ENCODE results near the gene RPRD2. TPM values are rescaled to one million over a fixed set of nuclear protein-coding genes. Genes with fewer than 3 reads are reported as not detected.

RPRD2 gene
- polyA plus RNA-seq, 1 donor (not counting 4 experiments of a cell fraction or from before 2014, with no cell fraction given) = 9.1 TPM

- no peaks in the 10 kb centered on the region for H4K20me1 ChIP-seq (ENCODE audit: control insufficient read depth, extremely low read depth, insufficient read depth, low read length)
- H3K4me1 ChIP-seq (ENCODE audit: control insufficient read depth, extremely low read depth, insufficient read depth, low read length) = peaks cover 3% of the 10 kb centered on the region
- H3K79me2 ChIP-seq (ENCODE audit: control insufficient read depth, insufficient read depth, low read length) = peaks cover 4% of the 10 kb centered on the region
- H3K36me3 ChIP-seq (ENCODE audit: control insufficient read depth in 2 of 2, extremely low read depth in 1 of 2, insufficient read depth in 2 of 2, low read length in 2 of 2) = peaks cover 22 to 50% of the 10 kb centered on the region in 2 experiments
- no peaks in the 10 kb centered on the region for H3K9me3 ChIP-seq (ENCODE audit: control insufficient read depth, low read depth, low read length)
- H3K4me3 ChIP-seq (ENCODE audit: control insufficient read depth in 2 of 3, extremely low read depth in 1 of 3, insufficient read depth in 2 of 3, low read depth in 1 of 3, low read length in 3 of 3) = no peak overlapping the region
- H3K27ac ChIP-seq (ENCODE audit: control insufficient read depth, insufficient read depth, low read length) = no peak overlapping the region
- no peak overlapping the region for H2AFZ ChIP-seq (ENCODE audit: control insufficient read depth, low read length)
- H3K27me3 ChIP-seq (ENCODE audit: control insufficient read depth, extremely low read depth, insufficient read depth, low read length) = no peaks in the 10 kb centered on the region
- dilution Hi-C loops (cut with MboI; ENCODE audit: extremely low pct_ligation_motif_present, low sequenced_read_pairs) = no loop called here
- TF ChIP-seq CTCF (optimal IDR thresholded peaks at IDR 0.05 in 1 of 3, IDR thresholded peaks at IDR 0.05 in 1 of 3, conservative IDR thresholded peaks at IDR 0.05 in 1 of 3; ENCODE audit: extremely low read depth in 1 of 3, insufficient read depth in 2 of 3, low read length in 3 of 3) (no peak), EZH2 (IDR thresholded peaks at IDR 0.05; ENCODE audit: low read length) (no peak)
- no peak for FAIRE-seq
- H3K9me1 ChIP-seq (ENCODE audit: control insufficient read depth, extremely low read depth, insufficient read depth, low read length) = no peaks in the 10 kb centered on the region
- no peak overlapping the region for H3K9ac ChIP-seq (ENCODE audit: control insufficient read depth, extremely low read depth, insufficient read depth, low read length)
- no peak for DNase-seq (ENCODE audit: low read depth, low spot score)
- no peak overlapping the region for H3K4me2 ChIP-seq (ENCODE audit: control insufficient read depth, extremely low read depth, insufficient read depth, low read depth, low read length)
These were observed 129.2 kb downstream of the RPRD2 start for GRCh38 chr1:150493175-150493574.

DNA sequence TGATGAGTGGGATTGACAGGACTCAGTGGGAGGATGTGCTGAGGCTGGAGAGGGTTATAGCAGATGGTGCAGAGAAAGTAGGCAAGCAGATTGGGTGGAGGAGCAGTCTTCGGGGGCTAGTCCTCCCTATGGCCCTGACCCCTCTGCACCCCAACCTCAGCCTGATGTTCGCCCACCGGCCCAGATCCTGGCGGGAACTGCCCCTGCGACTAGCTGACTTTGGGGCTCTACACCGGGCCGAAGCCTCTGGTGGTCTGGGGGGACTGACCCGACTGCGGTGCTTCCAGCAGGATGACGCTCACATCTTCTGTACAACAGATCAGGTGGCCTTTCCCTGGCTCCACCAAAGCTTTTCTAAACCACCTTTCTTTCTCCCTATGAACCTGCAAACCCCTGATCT is 134.4 kb downstream of the RPRD2 start:
- Histone ChIP-seq H3K79me2 (ENCODE audit: control insufficient read depth, insufficient read depth, low read length) (no peaks in the 10 kb centered on the region), H3K4me2 (ENCODE audit: control insufficient read depth, extremely low read depth, insufficient read depth, low read depth, low read length) (no peak overlapping the region), H3K9me3 (ENCODE audit: control insufficient read depth, low read depth, low read length) (no peaks in the 10 kb centered on the region), H3K27me3 (ENCODE audit: control insufficient read depth, extremely low read depth, insufficient read depth, low read length) (no peaks in the 10 kb centered on the region), H3K9me1 (ENCODE audit: control insufficient read depth, extremely low read depth, insufficient read depth, low read length) (no peaks in the 10 kb centered on the region), H3K4me1 (ENCODE audit: control insufficient read depth, extremely low read depth, insufficient read depth, low read length) (no peaks in the 10 kb centered on the region), H3K9ac (ENCODE audit: control insufficient read depth, extremely low read depth, insufficient read depth, low read length) (no peak overlapping the region), H4K20me1 (ENCODE audit: control insufficient read depth, extremely low read depth, insufficient read depth, low read length) (no peaks in the 10 kb centered on the region), H3K27ac (ENCODE audit: control insufficient read depth, insufficient read depth, low read length) (no peak overlapping the region), H3K4me3 (ENCODE audit: control insufficient read depth in 2 of 3, extremely low read depth in 1 of 3, insufficient read depth in 2 of 3, low read depth in 1 of 3, low read length in 3 of 3) (no peak overlapping the region), H3K36me3 (ENCODE audit: control insufficient read depth in 2 of 2, extremely low read depth in 1 of 2, insufficient read depth in 2 of 2, low read length in 2 of 2) (peaks cover 20 to 23% of the 10 kb centered on the region in 2 experiments), H2AFZ (ENCODE audit: control insufficient read depth, low read length) (no peak overlapping the region)
- no peak for DNase-seq (ENCODE audit: low read depth, low spot score)
- dilution Hi-C loops (cut with MboI; ENCODE audit: extremely low pct_ligation_motif_present, low sequenced_read_pairs) = no loop called here
- no peak for FAIRE-seq
- TF ChIP-seq CTCF (optimal IDR thresholded peaks at IDR 0.05 in 1 of 3, IDR thresholded peaks at IDR 0.05 in 1 of 3, conservative IDR thresholded peaks at IDR 0.05 in 1 of 3; ENCODE audit: extremely low read depth in 1 of 3, insufficient read depth in 2 of 3, low read length in 3 of 3) (no peak), EZH2 (IDR thresholded peaks at IDR 0.05; ENCODE audit: low read length) (no peak)

Data from keratinocyte (primary cell).